Measurements from ENCODE around the gene MTO1. TPM values are rescaled to one million over a fixed set of nuclear protein-coding genes. Genes with fewer than 3 reads are reported as not detected.

The MTO1 gene
- total and polyA plus RNA-seq, 2 experiments from 2014 or later = 27.7 to 36.7 TPM

GRCh38 chr6:73471686-73472290, 10.3 kb downstream of the MTO1 start:
- Histone ChIP-seq H3K9me2 (ENCODE audit: insufficient read depth) (no peaks in the 10 kb centered on the region), H3K36me3 (ENCODE audit: insufficient read depth) (peaks cover 29% of the 10 kb centered on the region), H3K27me3 (ENCODE audit: insufficient read depth) (no peaks in the 10 kb centered on the region), H2AFZ (no peak overlapping the region), H3K27ac (ENCODE audit: low read depth) (no peak overlapping the region), H3K4me1 (ENCODE audit: insufficient read depth) (no peaks in the 10 kb centered on the region), H3K4me2 (no peak overlapping the region), H4K20me1 (replicated peaks; ENCODE audit: insufficient read depth) (no peaks in the 10 kb centered on the region; the same call in 1 of the 2 replicates), H3K4me3 (no peak overlapping the region), H3F3A (replicated peaks; ENCODE audit: low read depth) (0 out of 2 replicates have a peak, but pooled peaks cover 6% of the 10 kb centered on the region), H3K79me2 (replicated peaks; ENCODE audit: insufficient read depth) (no peaks in the 10 kb centered on the region)
- no peak for TF ChIP-seq ZNF114 (CRISPR knock-in tag; IDR thresholded peaks at IDR 0.05)
- TF ChIP-seq CREB1 (CRISPR knock-in tag; IDR thresholded peaks at IDR 0.05; ENCODE audit: low read depth) = no peak
- TF ChIP-seq ZNF331 (CRISPR knock-in tag; IDR thresholded peaks at IDR 0.05; ENCODE audit: low read depth) = no peak
- no peak for TF ChIP-seq ETS1 (IDR thresholded peaks at IDR 0.05)
- TF ChIP-seq REST (IDR thresholded peaks at IDR 0.05; ENCODE audit: unreplicated experiment) = no peak
- TF ChIP-seq ZNF462 (CRISPR knock-in tag; IDR thresholded peaks at IDR 0.05) = no peak
- TF ChIP-seq NANOG (IDR thresholded peaks at IDR 0.05; ENCODE audit: borderline replicate concordance) = no peak
- no peak for TF ChIP-seq CTCF (conservative IDR thresholded peaks at IDR 0.05; ENCODE audit: low read depth in 2 of 2)
- no peak for TF ChIP-seq EZH2phosphoT487 (IDR thresholded peaks at IDR 0.05; ENCODE audit: unreplicated experiment)
- TF ChIP-seq POLR2AphosphoS5 (IDR thresholded peaks at IDR 0.05; ENCODE audit: low read depth) = no peak
- no peak for TF ChIP-seq JUNB (IDR thresholded peaks at IDR 0.05; ENCODE audit: unreplicated experiment)
- TF ChIP-seq STAT1 (IDR thresholded peaks at IDR 0.05; ENCODE audit: unreplicated experiment) = no peak
- no peak for TF ChIP-seq EZH2 (IDR thresholded peaks at IDR 0.05; ENCODE audit: low read depth, unreplicated experiment)
- Mint-ChIP-seq H3K9me3 (no peaks in the 10 kb centered on the region; the same call in 2 of the 3 replicates), H3K4me1 (no peaks in the 10 kb centered on the region), H3K27ac (no peak overlapping the region), H3K4me3 (no peak overlapping the region), H3K36me3 (ENCODE audit: low read depth) (peaks cover 75% of the 10 kb centered on the region), H3K27me3 (ENCODE audit: insufficient read depth, low read depth, poor library complexity) (no peaks in the 10 kb centered on the region)
- DNase-seq (ENCODE audit: low spot score) (no peak), ATAC-seq (no peak)
